GM21786 (cell line): ENCODE measurements around the gene NGLY1.

Experiments
- ATAC-seq: cut with Tn5 transposase; IDR thresholded peaks from one replicate; pipeline ENCODE4 v1.9.1; 2021; ENCODE audit not compliant: unreplicated experiment

The NGLY1 gene

DNA sequence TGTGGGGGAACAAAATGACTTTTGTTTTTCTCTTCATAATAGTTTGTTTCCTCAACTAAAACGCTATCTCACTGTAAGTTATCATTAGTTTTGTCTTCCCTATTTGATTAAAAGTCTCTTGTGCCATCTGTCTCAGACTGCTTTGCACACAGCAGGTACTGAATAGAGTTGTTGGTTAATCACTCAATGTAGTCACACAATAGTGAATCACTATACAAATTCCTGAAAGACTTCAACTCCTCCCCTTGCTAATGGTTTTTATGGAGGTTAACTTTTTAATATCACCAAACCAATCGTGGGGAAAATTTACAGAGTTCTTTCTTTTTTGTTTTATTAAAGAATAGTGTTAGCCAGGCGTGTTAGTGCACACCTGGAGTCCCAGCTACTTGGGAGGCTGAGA is 2.6 kb upstream of the NGLY1 start:
- ATAC-seq = no peak

DNA sequence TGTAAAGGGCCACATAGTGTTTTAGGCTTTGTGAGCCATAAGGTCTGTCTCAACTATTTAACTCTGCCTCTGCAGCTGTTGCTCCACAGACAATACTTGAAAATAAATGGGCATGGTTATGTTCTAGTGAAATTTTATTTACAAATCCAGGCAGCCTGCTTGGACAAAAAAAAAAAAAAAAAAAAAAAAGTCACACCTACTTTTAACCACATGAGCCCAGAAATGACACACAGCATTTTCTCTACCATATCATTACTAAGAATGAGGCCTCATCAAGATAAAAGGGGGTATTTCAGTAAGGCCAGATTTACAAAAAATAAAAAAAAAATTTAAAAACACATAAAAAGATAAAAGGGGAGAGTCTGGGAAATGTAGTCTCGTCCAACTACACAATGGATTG is 1.7 kb upstream of the NGLY1 start:
- ATAC-seq = no peak

DNA sequence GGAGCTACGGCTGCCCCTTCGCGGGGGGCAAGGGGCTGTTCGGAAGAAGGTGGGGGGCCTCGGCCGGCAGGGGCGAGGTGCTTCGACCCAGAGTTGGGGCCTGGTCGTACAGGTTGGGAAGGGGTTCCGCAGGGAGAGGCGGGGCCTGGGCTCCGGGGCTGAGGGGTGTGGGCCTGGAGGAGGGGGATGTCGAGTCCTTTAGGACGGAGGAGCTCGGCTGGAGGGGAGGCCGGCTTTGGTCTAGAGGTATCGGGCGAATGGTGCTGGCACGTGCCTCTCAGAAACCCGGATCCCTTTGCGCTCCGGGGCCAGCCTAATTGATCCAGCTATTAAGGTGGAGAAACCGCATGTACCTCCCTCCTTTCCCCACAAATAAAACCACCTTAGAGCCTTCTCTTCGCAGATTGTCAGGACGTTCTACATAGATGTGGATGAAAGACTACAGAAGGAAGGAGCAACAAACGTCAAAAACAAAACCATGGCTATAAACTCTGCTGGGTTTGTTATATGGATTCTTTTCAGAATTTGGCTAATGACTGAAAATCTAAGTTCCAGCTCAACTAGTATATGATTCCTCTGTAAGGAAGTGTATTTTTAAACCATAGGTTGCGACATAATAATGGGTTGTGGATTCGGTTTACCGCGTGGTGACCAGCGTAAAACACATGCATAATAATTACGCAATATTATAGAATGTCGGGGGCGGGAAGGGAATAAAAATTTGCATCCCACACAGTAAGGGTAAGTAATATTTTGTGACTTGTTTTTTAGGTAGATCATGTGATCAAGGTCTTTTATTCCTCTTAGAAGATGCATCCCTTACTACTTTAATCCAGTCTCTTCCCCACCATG is 644 bp upstream of the NGLY1 start:
- peak; percentile 27 for ATAC-seq

DNA sequence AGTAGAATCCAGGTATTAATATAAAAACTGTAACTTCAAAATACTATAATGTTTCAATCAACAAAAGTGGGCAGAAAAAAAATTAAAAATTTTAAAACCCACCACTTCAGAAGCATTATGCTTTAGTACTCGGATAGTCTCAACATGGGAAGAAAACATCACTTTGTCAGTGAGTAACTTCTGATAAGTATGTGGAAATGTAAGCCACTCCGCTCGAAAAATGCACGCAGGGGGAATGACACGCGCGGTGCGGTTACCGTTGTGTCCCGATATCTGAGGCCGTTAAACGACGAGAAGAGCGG is 656 bp downstream of the NGLY1 start:
- ATAC-seq = no peak

DNA sequence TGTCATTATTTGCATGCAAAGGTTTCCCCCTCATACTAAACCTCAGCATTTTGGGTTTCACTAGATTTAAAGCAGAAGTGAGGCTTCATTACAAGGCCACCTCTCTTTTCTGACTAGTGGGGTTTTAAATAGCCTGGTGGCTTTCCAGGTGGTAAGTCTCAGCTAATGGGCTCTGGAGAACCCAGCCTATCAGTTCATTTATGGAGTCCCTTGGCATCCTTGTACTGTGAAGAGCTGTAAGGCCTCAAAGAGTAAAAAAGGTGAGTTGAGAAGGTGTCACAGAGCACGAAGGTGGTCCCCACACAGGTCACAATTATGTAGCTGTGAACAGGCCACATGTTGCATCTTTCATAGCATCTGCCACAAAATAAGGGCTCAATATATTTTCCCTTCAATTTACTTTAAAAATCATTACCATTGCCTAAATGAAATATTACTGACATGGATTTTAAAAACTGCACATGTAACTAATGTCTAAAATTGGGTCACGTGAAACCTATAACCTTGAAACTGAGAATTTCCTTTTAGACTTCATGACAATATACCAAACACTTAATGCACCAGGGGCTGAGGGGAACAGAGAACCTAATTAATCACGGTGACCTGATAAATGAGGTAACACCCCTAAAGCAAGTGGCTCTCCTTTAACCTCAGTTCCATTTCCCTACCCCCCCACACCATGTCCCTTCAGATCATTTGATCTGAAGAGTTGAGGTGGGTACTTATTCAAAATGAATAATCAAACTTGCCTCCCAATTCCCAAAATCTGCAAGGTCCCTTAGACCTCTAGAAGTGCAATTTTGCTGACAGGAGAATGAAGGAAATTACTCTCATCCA is 1.3 kb downstream of the NGLY1 start:
- ATAC-seq = peak; percentile 55

DNA sequence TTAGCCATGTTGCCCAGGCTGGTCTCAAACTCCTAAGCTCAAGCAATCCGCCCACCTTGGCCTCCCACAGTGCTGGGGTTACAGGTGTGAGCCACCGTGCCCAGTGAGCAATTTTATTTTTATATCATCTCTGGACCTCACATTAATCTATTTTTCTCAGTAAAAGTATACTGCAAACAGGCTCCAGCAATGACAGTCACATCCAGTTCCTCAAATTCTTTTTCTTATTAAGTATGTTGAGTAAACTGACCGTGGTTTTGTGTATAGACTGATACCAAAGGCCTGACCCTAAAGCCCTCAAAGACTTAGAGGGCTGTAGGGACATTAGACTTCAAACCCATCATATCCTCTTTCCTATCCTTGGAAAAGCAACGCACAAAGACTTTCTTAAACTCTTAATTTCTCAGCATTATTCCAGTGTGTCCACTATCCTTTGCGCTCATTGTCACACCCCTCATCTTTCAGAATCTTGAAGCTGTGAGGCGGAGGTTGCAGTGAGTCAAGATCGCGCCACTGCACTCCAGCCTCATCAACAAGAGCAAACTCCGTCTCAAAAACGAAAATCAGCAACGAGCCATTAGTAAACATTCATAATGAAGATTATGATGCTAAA is 2.0 kb downstream of the NGLY1 start:
- ATAC-seq = peak; percentile 0

DNA sequence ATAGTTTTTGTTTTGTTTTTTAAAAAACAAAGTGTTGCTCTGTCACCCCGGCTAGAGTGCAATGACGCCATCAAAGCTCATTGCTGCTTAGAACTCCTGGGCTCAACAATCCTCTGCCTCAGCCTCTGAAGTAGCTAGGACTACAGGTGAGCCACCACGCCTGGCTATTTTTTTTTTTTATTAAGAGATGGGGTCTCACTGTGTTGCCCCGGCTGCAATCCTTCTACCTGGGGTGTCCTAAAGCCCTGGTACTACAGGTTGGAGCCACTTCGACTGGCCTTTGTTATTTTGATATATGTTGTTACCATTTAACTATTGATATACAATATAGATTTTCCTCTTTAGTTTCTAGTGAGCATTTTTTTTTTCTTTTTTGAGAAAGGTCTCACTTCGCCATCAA is 2.6 kb downstream of the NGLY1 start:
- no peak for ATAC-seq

DNA sequence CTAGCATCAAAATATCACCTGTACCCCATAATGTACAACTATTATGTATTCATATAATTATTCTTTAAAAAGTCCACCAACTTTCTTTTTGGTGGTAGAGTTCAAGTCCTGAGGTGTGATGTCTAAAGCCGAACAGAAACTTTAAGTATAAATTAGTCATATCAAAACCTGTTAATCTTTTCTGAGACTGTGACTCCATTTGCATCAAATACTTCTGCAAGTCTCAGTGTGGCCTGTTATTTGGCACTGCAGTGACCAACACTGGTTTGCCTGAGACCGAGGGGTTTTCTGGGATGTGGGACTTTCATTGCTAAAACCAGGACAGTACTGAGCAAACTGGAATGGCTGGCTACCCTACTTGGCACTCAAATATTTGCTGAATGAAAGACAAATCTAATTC is 7.3 kb downstream of the NGLY1 start:
- ATAC-seq = peak; percentile 59

DNA sequence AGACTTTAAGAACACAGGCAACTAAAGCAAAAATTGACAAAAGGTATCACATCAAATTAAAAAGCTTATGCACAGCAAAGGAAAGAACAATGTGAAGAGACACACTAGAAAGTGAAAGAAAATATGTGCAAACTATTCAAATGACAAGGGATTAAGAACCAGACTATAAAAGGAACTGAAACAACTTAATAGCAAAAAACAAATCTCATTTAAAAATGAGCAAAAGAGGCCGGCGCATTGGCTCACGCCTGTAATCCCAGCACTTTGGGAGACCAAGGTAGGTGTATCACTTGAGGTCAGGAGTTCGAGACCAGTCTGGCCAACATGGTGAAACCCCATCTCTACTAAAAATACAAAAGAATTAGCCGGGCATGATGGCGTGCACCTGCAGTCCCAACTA is 14.4 kb downstream of the NGLY1 start:
- ATAC-seq = peak; percentile 98

DNA sequence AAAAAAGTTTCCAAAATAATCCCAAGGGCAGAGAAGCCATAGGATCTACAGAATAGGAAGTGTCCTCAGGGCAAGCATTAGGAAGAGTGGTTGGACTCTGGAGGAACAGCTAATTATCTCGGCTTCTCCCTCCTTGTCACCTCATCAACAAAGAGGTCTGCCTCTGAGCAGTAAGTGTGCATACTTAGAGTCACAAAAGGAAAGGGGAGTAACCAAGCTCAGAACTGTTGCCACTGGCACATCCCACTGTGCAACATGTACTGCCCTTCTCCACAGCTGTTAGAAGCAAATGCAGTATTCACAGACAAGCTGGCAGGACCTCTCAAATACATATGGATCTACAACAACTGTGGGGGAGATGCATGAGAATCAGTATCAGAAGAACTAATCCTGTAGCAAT is 31.5 kb downstream of the NGLY1 start:
- ATAC-seq = no peak

DNA sequence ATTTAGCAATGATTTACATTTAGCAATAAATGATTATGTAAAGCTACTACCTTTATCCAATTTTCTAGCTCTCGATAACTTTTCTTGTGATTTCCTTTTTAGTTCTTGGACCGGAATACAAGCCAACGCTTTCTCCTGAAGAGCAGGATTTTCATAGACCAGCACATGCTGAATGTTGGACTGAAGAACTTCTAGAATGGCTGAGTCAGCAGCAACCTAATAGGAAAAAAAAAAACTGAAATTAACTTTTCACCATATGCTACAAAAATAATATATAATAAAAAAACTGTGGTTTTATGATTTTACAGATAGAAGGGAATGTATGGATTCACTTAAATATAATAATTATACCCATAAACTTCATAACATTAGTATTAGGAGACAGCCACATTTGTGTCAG is 32.2 kb downstream of the NGLY1 start:
- no peak for ATAC-seq

DNA sequence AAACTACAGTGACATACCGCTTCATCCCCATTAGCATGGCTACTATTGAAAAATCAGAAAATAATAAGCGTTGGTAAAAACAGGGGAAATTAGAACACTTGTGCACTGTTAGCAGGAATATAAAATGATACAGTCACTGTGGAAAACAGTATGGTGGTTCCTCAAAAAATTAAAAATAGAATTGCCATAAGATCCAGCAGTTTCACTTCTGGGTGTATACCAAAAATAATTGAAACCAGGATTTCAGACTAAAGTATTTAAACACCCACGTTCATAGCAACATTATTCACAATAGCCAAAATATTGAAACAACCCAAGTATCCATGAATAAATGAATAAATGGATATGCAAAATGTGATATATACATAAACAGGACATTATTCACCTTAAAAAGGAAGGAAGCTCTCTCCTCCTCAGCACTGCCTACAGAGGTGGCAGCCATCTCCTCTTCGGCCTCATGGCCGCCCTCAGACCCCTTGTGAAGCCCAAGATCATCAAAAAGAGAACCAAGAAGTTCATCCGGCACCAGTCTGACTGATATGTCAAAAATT is 34.1 kb downstream of the NGLY1 start:
- no peak for ATAC-seq

DNA sequence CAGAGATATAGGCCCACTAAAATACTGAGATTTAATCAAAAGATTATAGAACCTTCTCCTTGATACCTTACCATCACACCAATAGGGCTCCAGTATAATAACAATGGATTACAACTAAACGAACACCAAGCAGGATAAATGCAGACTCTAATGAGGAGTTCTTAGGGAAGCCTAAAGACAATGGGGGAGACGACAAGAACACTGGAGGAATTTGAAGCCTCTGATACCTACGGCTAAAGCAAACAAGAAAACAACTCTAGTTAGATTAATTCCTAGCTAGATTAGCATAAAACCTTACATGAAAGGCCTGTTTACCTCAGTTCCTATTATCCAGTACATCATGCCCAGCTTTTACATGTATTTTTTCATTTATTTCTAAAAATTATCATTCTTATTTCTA is 35.1 kb downstream of the NGLY1 start:
- no peak for ATAC-seq

DNA sequence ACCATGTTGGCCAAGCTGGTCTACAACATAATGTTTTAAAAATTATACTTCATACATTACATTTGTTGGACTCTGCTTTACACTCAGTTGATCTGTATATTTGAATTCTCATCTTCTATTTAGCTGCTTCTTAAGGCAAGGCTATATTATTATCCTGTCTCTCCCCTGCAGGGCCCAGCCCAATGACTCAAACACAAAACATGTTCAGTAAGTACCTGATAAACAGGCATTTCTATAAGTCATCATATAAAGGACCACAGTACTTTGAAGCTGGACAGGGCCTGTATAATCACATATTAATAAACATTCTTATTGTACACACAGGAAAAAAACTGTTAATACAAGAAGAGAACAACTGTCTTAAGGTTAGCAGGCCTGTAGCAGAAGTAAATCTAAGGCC is 36.2 kb downstream of the NGLY1 start:
- ATAC-seq = no peak

DNA sequence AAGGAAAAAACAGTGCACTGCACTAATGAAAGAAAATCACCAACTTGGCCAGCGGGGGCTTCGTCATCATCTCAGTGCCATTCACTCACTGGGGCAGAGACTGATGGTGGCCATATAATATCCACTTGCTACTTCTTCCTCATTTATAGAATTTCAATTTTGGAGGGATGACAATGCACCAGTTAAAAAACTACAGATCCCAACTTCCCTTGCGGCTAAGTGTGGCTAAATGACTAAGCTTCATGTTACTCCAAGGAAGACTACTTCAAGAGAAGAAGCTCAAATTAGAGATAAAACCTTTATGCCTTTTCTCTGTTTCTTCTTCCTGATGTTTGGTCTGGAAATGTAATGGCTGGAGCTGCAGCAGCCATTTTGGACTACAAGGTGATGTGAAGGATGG is 38.8 kb downstream of the NGLY1 start:
- ATAC-seq = no peak

DNA sequence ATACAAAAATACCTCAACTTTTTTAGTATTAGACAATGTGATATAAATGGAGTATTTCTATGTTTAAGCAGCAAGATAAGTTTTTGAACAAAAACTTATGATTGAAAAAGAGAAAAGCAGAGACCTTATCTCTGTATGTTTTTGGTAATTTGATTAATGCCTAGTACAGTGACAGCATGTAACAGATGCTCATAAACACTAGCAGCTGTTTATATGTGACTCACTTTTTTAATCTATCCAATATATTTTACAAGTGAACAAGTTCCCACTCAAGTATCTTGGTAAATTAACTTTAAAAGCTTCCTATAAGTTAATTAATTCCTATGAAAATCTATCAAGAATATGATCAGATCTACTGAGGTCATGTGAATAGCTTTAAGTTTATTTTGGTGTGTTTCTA is 55.1 kb downstream of the NGLY1 start:
- no peak for ATAC-seq

DNA sequence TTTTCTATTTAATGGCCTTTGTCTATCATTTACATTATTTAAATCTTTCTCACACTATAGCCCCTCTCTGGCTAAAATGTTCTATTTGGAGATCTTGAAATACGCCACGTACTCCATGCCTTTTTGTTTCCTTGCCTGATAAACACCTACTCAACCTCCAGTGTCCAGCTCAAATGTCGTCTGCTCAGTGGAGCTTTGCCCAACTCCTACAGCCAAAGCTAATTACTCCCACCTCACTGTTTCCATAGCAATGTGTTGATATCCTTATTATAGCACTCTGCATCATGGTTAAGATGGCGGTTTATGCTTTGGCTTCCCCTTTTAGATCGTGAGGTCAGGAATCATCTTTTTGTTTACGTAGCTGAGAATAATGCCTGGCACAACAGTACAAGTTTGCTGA is 55.9 kb downstream of the NGLY1 start:
- ATAC-seq = no peak

DNA sequence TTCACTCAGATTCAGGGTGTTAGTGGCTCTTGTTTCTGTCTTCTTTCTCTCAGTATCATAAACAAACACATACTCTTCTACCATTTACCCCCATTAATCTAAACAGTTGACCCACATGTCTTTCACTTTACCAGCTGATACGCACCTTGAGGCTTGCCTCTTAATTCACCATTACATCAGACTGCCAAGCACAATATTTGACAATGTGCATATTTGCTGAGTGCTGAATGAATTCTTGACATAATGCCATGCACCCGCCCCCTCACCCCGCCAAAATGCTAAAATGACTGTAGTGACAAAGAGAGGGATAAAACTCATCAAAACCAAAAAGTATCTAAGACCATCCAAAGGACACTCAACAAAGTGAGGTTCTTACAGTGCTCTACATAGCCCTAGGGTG is 57.4 kb downstream of the NGLY1 start:
- ATAC-seq = no peak

DNA sequence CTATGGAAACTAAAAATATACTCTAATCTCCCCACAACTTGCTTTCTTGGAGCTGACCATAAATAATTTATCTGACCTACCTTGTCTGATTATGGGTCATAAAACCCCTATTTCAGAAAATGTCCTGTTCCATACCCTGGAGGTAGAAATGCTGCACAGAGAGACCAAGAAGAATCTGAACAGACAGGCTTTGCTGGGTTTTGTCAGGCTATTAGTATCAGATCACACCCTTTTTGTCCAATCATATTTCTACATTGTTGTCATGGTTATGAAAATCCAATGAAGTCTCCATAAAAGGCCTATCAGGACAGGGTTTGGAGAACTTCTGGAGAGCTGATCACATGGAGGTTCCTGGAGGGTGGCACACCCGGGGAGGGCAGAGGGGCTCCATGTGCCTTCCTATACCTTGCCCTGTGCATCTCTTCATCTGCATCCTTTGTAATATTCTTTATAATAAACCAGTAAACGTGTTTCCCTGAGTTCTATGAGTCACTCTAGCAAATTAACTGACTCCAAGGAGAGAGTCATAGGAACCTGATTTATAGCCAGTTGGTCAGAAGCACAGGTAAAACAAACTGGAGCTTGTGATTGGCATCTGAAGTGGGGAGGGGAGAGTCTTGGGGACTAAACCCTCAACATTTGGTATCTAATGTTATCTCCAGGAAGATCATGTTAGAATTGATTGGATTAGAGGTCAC is 58.1 kb downstream of the NGLY1 start:
- ATAC-seq = no peak

DNA sequence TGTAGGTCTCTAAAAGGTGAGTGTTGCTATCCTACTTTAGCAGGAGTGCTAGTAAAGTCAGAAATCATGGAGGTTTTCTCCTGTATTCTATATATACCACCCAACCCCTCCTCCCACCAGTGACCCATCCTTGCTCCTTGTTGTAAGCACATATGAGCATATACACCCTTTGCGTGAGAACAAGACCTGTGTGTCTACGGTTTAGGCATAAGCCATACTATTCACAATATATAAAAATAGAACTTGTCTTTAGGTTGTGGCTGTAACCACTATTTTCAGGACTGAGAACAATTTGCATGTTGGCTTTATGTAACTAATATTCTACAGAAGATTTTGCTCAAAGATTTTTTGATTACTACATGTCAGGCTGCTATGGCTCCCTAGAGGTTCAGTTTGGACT is 59.4 kb downstream of the NGLY1 start:
- peak; percentile 70 for ATAC-seq

DNA sequence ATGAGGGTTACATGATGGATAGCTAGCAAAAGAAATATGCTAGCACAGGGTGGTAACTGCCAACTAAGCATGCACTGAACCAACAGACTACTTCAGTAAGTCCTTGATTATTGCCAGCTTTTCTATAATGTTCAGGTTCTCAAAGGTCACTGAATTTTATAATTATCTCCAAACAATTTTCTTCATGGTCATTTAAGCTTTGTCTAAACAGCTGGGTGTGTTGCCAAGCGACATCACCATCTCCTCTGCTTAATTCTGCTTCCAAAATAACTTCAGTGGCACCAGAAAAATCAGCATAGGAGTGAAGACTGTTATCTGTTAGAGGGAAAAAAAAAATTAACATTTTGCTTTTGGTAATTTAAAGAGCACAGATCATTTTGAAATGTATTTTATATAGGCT is 63.9 kb downstream of the NGLY1 start:
- no peak for ATAC-seq
